ENCODE results near the gene RTTN. TPM values are rescaled to one million over a fixed set of nuclear protein-coding genes. Genes with fewer than 3 reads are reported as not detected.
"Not testable (repeated sequence)": the region's sequence is repeated elsewhere in the genome, so short reads cannot be mapped to it uniquely, and the experiment has no call there.

Gene RTTN
- total and polyA plus RNA-seq, 2 donors, result 8.1 to 15.7 TPM

- H3K27me3 ChIP-seq (ENCODE audit: control insufficient read depth in 2 of 2, insufficient read depth in 1 of 2, low read length in 1 of 2), result no peaks in the 10 kb centered on the region
- 41% methylated on average over 2 of the region's 2 CpGs for WGBS
- no peak overlapping the region for H3K27ac ChIP-seq (ENCODE audit: low read depth in 1 of 2, low read length in 1 of 2)
- H3K4me3 ChIP-seq (ENCODE audit: low read length in 2 of 2), result no peak overlapping the region
- DNase-seq (ENCODE audit: low read depth in 6 of 9, low spot score in 9 of 9), result no peak
- peaks cover 0 to 5% of the 10 kb centered on the region in 2 donors for H3K36me3 ChIP-seq (ENCODE audit: control insufficient read depth in 2 of 2, insufficient read depth in 2 of 2, low read length in 1 of 2)
- H3K9me3 ChIP-seq (ENCODE audit: control insufficient read depth in 2 of 2, insufficient read depth in 1 of 2, low read length in 1 of 2), result peaks cover 0 to 3% of the 10 kb centered on the region in 2 donors
- peaks cover 0 to 3% of the 10 kb centered on the region in 2 donors for H3K4me1 ChIP-seq (ENCODE audit: control insufficient read depth in 2 of 2, insufficient read depth in 2 of 2, low read length in 2 of 2)
Measured at GRCh38 chr18:69981948-69982347, 223.5 kb downstream of the RTTN start.

DNA sequence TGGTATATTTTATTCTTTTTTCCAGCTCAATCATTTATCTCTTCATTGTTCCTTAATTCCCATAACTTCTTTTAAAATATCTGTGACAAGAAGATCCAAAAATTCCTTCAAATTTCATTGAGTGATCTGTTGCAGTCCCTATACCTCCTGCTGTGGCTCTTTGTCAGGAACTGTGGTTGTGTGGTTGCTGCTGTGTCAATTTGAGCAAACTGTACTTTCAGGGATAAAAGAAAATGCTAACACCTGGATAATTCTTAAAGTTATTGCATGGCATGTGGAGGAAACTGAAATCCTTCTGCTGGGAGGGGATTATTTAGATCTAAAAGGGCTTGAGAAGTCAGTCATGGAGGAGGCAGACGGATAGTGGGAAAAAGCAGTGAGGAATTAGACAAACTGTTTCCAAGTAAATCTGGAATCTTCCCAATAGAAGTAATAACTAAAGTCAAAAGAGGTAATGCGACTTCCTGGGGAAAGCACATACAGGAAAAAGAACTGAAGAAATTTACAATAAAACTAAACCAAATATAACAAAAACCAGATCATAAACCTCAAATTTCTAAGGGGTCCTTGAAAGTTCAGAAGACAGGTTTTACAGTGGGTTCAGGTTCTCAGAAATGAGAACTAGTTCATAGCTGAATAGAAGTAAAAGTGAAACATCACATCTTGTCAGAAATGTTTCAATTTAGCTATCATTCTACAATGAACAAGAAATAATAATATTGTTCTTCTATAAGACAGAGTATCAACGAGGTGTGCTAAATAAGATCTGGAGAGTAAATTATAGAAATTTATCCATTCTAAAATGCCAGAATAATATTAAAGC, 224.3 kb downstream of the RTTN start:
- Histone ChIP-seq H3K36me3 (ENCODE audit: control insufficient read depth in 2 of 2, insufficient read depth in 2 of 2, low read length in 1 of 2) (peaks cover 0 to 5% of the 10 kb centered on the region in 2 donors), H3K27ac (ENCODE audit: low read depth in 1 of 2, low read length in 1 of 2) (no peak overlapping the region), H3K9me3 (ENCODE audit: control insufficient read depth in 2 of 2, insufficient read depth in 1 of 2, low read length in 1 of 2) (peaks cover 0 to 9% of the 10 kb centered on the region in 2 donors), H3K27me3 (ENCODE audit: control insufficient read depth in 2 of 2, insufficient read depth in 1 of 2, low read length in 1 of 2) (no peaks in the 10 kb centered on the region), H3K4me3 (ENCODE audit: low read length in 2 of 2) (no peak overlapping the region), H3K4me1 (ENCODE audit: control insufficient read depth in 2 of 2, insufficient read depth in 2 of 2, low read length in 2 of 2) (peaks cover 0 to 3% of the 10 kb centered on the region in 2 donors)
- 90% methylated on average over 3 of the region's 3 CpGs for WGBS
- no peak for DNase-seq (ENCODE audit: low read depth in 6 of 9, low spot score in 9 of 9)

DNA sequence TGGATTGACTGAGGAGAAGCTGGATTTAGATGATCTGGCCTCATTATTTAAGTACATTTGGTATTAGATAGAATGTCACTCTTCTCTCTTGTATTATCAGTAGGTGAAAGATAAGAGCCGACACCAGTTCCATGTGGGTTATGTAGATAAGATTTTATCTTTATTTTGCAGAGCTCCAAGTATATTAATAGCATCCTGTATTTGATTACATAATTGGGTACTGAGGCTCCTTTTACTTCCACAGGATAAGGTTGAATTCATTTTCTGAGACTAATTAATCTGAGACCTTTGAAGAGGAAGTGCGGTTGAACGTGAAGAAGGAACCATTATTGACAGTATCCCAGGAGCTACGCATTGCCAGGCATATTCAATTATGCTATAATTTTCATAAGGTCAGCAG, 225.0 kb downstream of the RTTN start:
- Histone ChIP-seq H3K4me3 (ENCODE audit: low read length in 2 of 2) (no peak overlapping the region), H3K9me3 (ENCODE audit: control insufficient read depth in 2 of 2, insufficient read depth in 1 of 2, low read length in 1 of 2) (peaks cover 0 to 10% of the 10 kb centered on the region in 2 donors), H3K27me3 (ENCODE audit: control insufficient read depth in 2 of 2, insufficient read depth in 1 of 2, low read length in 1 of 2) (no peaks in the 10 kb centered on the region), H3K4me1 (ENCODE audit: control insufficient read depth in 2 of 2, insufficient read depth in 2 of 2, low read length in 2 of 2) (peaks cover 0 to 3% of the 10 kb centered on the region in 2 donors), H3K36me3 (ENCODE audit: control insufficient read depth in 2 of 2, insufficient read depth in 2 of 2, low read length in 1 of 2) (peaks cover 0 to 5% of the 10 kb centered on the region in 2 donors), H3K27ac (ENCODE audit: low read depth in 1 of 2, low read length in 1 of 2) (no peak overlapping the region)
- 68% methylated on average over 4 of the region's 4 CpGs for WGBS
- no peak for DNase-seq (ENCODE audit: low read depth in 6 of 9, low spot score in 9 of 9)

DNA sequence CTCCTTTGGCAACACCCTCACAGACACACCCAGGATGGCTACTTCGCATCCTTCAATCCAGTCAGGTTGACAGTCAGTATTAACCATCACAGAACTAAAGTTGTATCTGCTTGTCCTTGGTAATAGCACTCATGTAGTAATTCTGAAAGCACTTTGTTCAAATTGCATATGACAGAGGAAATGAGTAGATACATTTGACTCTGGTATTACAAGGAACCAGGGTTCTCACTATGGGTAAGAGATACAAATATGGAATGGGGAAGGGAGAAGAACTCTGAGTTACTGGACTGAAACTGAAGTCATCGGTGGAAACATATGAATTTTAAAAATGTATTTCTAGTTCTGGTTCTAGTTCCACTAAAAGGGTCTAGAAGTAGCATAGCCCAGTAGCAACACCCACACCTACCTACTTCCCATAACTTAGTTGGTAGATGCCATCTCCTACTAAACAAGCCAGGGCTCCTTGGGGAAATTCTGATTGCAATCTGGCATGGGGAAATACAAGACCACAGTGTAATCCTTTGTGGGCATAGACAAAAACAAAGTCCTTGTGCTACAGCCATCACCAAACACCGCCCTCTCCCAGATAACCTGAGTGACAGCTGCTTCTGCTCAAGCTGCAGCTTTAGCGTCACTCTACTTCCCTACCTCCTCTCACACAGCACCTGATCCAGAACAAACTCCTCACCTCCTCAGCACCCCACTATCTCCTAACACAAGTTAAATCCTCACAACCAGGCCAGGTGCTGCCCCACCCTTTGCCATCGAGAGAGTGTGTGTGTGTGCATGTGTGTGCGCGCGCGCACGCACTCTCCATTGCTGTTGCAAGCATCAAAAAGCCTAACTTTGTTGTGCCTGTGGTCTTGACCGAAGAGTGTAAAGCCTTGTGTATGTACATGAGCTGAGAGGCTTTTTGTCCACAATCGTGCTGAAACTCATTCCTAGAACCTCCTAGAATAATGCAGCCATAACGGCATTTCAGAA, 226.5 kb downstream of the RTTN start:
- peak in 1 of 9 donors; percentile 10 for DNase-seq (ENCODE audit: low read depth in 6 of 9, low spot score in 9 of 9)
- Histone ChIP-seq H3K27me3 (ENCODE audit: control insufficient read depth in 2 of 2, insufficient read depth in 1 of 2, low read length in 1 of 2) (no peaks in the 10 kb centered on the region), H3K36me3 (ENCODE audit: control insufficient read depth in 2 of 2, insufficient read depth in 2 of 2, low read length in 1 of 2) (peaks cover 0 to 4% of the 10 kb centered on the region in 2 donors), H3K9me3 (ENCODE audit: control insufficient read depth in 2 of 2, insufficient read depth in 1 of 2, low read length in 1 of 2) (peaks cover 0 to 10% of the 10 kb centered on the region in 2 donors), H3K4me3 (ENCODE audit: low read length in 2 of 2) (no peak overlapping the region), H3K27ac (ENCODE audit: low read depth in 1 of 2, low read length in 1 of 2) (no peak overlapping the region), H3K4me1 (ENCODE audit: control insufficient read depth in 2 of 2, insufficient read depth in 2 of 2, low read length in 2 of 2) (peaks cover 0 to 3% of the 10 kb centered on the region in 2 donors)
- WGBS, result 94% methylated on average over 13 of the region's 13 CpGs

DNA sequence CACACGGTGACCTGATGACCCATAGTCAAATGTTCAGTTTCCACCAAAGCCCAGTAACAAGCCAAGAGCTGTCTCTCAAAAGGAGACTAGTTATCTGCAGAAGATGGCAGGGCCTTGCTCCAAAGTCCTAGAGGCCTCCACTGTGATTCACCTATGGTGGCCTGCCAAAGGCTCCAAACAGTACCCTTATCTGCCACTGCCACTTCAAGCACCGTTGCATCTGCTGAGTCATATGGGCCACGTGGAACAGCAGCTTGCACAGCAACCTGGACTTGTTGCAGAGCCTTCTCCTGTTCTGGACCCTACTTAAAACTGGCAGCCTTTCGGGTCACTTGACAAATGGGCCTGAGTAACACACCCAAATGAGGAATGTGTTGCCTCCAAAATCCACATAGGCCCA, 230.2 kb downstream of the RTTN start:
- WGBS, result 96% methylated on average over 4 of the region's 4 CpGs
- not testable (repeated sequence) for H3K9me3 ChIP-seq (ENCODE audit: control insufficient read depth in 2 of 2, insufficient read depth in 1 of 2, low read length in 1 of 2); H3K4me1 ChIP-seq (ENCODE audit: control insufficient read depth in 2 of 2, insufficient read depth in 2 of 2, low read length in 2 of 2); DNase-seq (ENCODE audit: low read depth in 6 of 9, low spot score in 9 of 9); H3K4me3 ChIP-seq (ENCODE audit: low read length in 2 of 2); H3K27me3 ChIP-seq (ENCODE audit: control insufficient read depth in 2 of 2, insufficient read depth in 1 of 2, low read length in 1 of 2); H3K27ac ChIP-seq (ENCODE audit: low read depth in 1 of 2, low read length in 1 of 2); H3K36me3 ChIP-seq (ENCODE audit: control insufficient read depth in 2 of 2, insufficient read depth in 2 of 2, low read length in 1 of 2)

GRCh38 chr18:69974365-69974764, 231.1 kb downstream of the RTTN start:
- DNase-seq (ENCODE audit: low read depth in 6 of 9, low spot score in 9 of 9), result no peak
- Histone ChIP-seq H3K4me3 (ENCODE audit: low read length in 2 of 2) (no peak overlapping the region), H3K27ac (ENCODE audit: low read depth in 1 of 2, low read length in 1 of 2) (no peak overlapping the region), H3K4me1 (ENCODE audit: control insufficient read depth in 2 of 2, insufficient read depth in 2 of 2, low read length in 2 of 2) (no peaks in the 10 kb centered on the region), H3K9me3 (ENCODE audit: control insufficient read depth in 2 of 2, insufficient read depth in 1 of 2, low read length in 1 of 2) (peaks cover 0 to 10% of the 10 kb centered on the region in 2 donors), H3K36me3 (ENCODE audit: control insufficient read depth in 2 of 2, insufficient read depth in 2 of 2, low read length in 1 of 2) (no peaks in the 10 kb centered on the region), H3K27me3 (ENCODE audit: control insufficient read depth in 2 of 2, insufficient read depth in 1 of 2, low read length in 1 of 2) (no peaks in the 10 kb centered on the region)
- 96% methylated on average over 1 of the region's 1 CpG for WGBS

DNA sequence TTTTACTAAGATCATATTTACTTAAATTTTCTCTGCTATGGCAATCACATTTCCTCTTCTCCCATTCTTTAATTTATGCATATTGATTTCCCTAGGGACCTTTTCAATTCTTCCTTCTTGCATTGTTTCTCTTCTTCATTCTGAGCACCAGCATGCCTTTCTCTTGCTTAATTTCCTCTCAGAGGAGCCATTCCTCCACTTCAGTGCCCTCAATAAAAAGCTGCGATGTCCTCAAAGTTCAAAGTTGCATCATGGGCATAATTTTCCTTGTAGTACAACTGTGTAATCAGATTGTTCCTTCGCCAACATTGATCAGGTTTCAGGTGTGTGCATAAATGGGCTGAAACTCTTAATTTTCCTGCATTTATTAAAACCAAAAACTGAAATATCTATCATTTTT, 236.0 kb downstream of the RTTN start:
- DNase-seq (ENCODE audit: low read depth in 6 of 9, low spot score in 9 of 9), result no peak
- H3K9me3 ChIP-seq (ENCODE audit: control insufficient read depth in 2 of 2, insufficient read depth in 1 of 2, low read length in 1 of 2), result no peaks in the 10 kb centered on the region
- H3K27me3 ChIP-seq (ENCODE audit: control insufficient read depth in 2 of 2, insufficient read depth in 1 of 2, low read length in 1 of 2), result no peaks in the 10 kb centered on the region
- no peaks in the 10 kb centered on the region for H3K36me3 ChIP-seq (ENCODE audit: control insufficient read depth in 2 of 2, insufficient read depth in 2 of 2, low read length in 1 of 2)
- H3K27ac ChIP-seq (ENCODE audit: low read depth in 1 of 2, low read length in 1 of 2), result no peak overlapping the region
- 95% methylated on average over 2 of the region's 2 CpGs for WGBS
- peaks cover 2 to 14% of the 10 kb centered on the region in 2 donors for H3K4me1 ChIP-seq (ENCODE audit: control insufficient read depth in 2 of 2, insufficient read depth in 2 of 2, low read length in 2 of 2)
- H3K4me3 ChIP-seq (ENCODE audit: low read length in 2 of 2), result no peak overlapping the region

GRCh38 chr18:69968039-69968438, 237.4 kb downstream of the RTTN start:
- peak overlapping the region in 1 of 2 donors; percentile 63 for H3K27ac ChIP-seq (ENCODE audit: low read depth in 1 of 2, low read length in 1 of 2)
- no peak overlapping the region for H3K4me3 ChIP-seq (ENCODE audit: low read length in 2 of 2)
- no peaks in the 10 kb centered on the region for H3K36me3 ChIP-seq (ENCODE audit: control insufficient read depth in 2 of 2, insufficient read depth in 2 of 2, low read length in 1 of 2)
- H3K4me1 ChIP-seq (ENCODE audit: control insufficient read depth in 2 of 2, insufficient read depth in 2 of 2, low read length in 2 of 2), result peaks cover 2 to 14% of the 10 kb centered on the region in 2 donors
- H3K27me3 ChIP-seq (ENCODE audit: control insufficient read depth in 2 of 2, insufficient read depth in 1 of 2, low read length in 1 of 2), result no peaks in the 10 kb centered on the region
- H3K9me3 ChIP-seq (ENCODE audit: control insufficient read depth in 2 of 2, insufficient read depth in 1 of 2, low read length in 1 of 2), result no peaks in the 10 kb centered on the region
- peak in 7 of 9 donors; percentile 39 to 88 (median 62) for DNase-seq (ENCODE audit: low read depth in 6 of 9, low spot score in 9 of 9)
- WGBS, result 34% methylated on average over 8 of the region's 8 CpGs

DNA sequence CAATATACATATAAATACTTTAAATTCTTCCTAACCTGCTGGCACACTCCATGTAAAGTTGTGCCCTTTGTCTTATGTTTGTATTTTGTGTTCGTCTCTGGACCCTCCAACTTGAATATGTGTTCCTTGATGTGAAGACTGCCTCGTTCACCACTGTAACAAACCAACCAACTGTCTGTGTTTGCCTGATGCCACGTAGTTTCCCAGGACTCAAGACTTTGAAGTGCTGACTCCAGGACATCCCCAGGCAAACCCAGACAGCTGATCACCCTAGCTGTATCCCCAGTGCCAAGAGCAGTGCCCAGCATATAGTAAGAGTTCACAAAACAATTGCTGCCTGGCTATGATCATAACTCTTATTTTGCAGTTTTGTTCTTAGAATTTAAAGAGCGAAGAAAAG, 242.3 kb downstream of the RTTN start:
- H3K4me1 ChIP-seq (ENCODE audit: control insufficient read depth in 2 of 2, insufficient read depth in 2 of 2, low read length in 2 of 2), result peaks cover 2 to 22% of the 10 kb centered on the region in 2 donors
- H3K27ac ChIP-seq (ENCODE audit: low read depth in 1 of 2, low read length in 1 of 2), result no peak overlapping the region
- 96% methylated on average over 4 of the region's 4 CpGs for WGBS
- no peak for DNase-seq (ENCODE audit: low read depth in 6 of 9, low spot score in 9 of 9)
- no peaks in the 10 kb centered on the region for H3K36me3 ChIP-seq (ENCODE audit: control insufficient read depth in 2 of 2, insufficient read depth in 2 of 2, low read length in 1 of 2)
- no peak overlapping the region for H3K4me3 ChIP-seq (ENCODE audit: low read length in 2 of 2)
- no peaks in the 10 kb centered on the region for H3K27me3 ChIP-seq (ENCODE audit: control insufficient read depth in 2 of 2, insufficient read depth in 1 of 2, low read length in 1 of 2)
- H3K9me3 ChIP-seq (ENCODE audit: control insufficient read depth in 2 of 2, insufficient read depth in 1 of 2, low read length in 1 of 2), result no peaks in the 10 kb centered on the region
